Keratinocyte (primary cell): ENCODE data around the gene ZDHHC24. TPM values are rescaled to one million over a fixed set of nuclear protein-coding genes. Genes with fewer than 3 reads are reported as not detected.

Experiments used
- DNase-seq: peaks from one replicate; pipeline ENCODE4 v3.0.0-alpha.2; 2011; ENCODE audit warnings: low read depth, missing footprints, low spot score
- FAIRE-seq: peaks from 2 replicates; lab custom pipeline; 2011; peaks lifted over from hg19 to GRCh38; lab: Jason Lieb, UNC
- H2AFZ ChIP-seq: 2 replicates; pipeline ENCODE4 v1.6.0; 2012; ENCODE audit warnings: low read length, control low read depth, inconsistent platforms; ENCODE audit not compliant: control insufficient read depth
- H3K27ac ChIP-seq: 2 replicates; pipeline ENCODE4 v1.5.1; 2011; ENCODE audit warnings: low read length; ENCODE audit not compliant: control insufficient read depth, insufficient read depth
- H3K27me3 ChIP-seq: 3 replicates; pipeline ENCODE4 v1.6.0; 2011; ENCODE audit warnings: low read length; ENCODE audit not compliant: control insufficient read depth, insufficient read depth; ENCODE audit errors: extremely low read depth
- H3K36me3 ChIP-seq, 2 experiments: 2 replicates in 1 of 2; 3 replicates in 1 of 2; pipeline ENCODE4 v1.5.1; 2011; ENCODE audit warnings: low read length in 2 of 2, mild to moderate bottlenecking in 1 of 2; ENCODE audit not compliant: control insufficient read depth in 2 of 2, insufficient read depth in 2 of 2; ENCODE audit errors: extremely low read depth in 1 of 2
- H3K4me1 ChIP-seq: 3 replicates; pipeline ENCODE4 v1.5.1; 2011; ENCODE audit warnings: low read length; ENCODE audit not compliant: control insufficient read depth, insufficient read depth; ENCODE audit errors: extremely low read depth
- H3K4me2 ChIP-seq: 3 replicates; pipeline ENCODE4 v1.6.0; 2011; ENCODE audit warnings: low read depth, low read length; ENCODE audit not compliant: control insufficient read depth, insufficient read depth; ENCODE audit errors: extremely low read depth
- H3K4me3 ChIP-seq, 3 experiments: fragments of 200-600 bp in 1 of 3; sonication (generic) in 1 of 3; 2 replicates in 2 of 3; 3 replicates in 1 of 3; pipeline ENCODE4 v1.5.1; 2011 to 2016; ENCODE audit warnings: low read length in 3 of 3, mild to moderate bottlenecking in 3 of 3, control low read depth in 2 of 3, inconsistent platforms in 1 of 3, low read depth in 1 of 3, mixed read lengths in 1 of 3, mixed run types in 1 of 3, moderate library complexity in 1 of 3; ENCODE audit not compliant: control insufficient read depth in 2 of 3, insufficient read depth in 2 of 3; ENCODE audit errors: extremely low read depth in 1 of 3
- H3K79me2 ChIP-seq: 2 replicates; pipeline ENCODE4 v1.6.0; 2012; ENCODE audit warnings: low read length; ENCODE audit not compliant: control insufficient read depth, insufficient read depth
- H3K9ac ChIP-seq: 3 replicates; pipeline ENCODE4 v1.6.0; 2011; ENCODE audit warnings: low read length; ENCODE audit not compliant: control insufficient read depth, insufficient read depth; ENCODE audit errors: extremely low read depth
- H3K9me1 ChIP-seq: 3 replicates; pipeline ENCODE4 v1.6.0; 2011; ENCODE audit warnings: low read length; ENCODE audit not compliant: control insufficient read depth, insufficient read depth; ENCODE audit errors: extremely low read depth
- H3K9me3 ChIP-seq: 2 replicates; pipeline ENCODE4 v1.5.1; 2012; ENCODE audit warnings: low read depth, low read length; ENCODE audit not compliant: control insufficient read depth
- H4K20me1 ChIP-seq: 3 replicates; pipeline ENCODE4 v1.6.0; 2011; ENCODE audit warnings: low read length; ENCODE audit not compliant: control insufficient read depth, insufficient read depth; ENCODE audit errors: extremely low read depth
- CTCF ChIP-seq, 3 experiments: IDR thresholded peaks in 1 of 3; conservative IDR thresholded peaks in 1 of 3; optimal IDR thresholded peaks in 1 of 3; 2 replicates in 2 of 3; 3 replicates in 1 of 3; pipeline versions ENCODE3 to v1.5.1; 2011; ENCODE audit warnings: low read length in 3 of 3, mild to moderate bottlenecking in 3 of 3, moderate library complexity in 2 of 3, control low read depth in 1 of 3, inconsistent platforms in 1 of 3; ENCODE audit not compliant: insufficient read depth in 2 of 3; ENCODE audit errors: extremely low read depth in 1 of 3
- EZH2 ChIP-seq: IDR thresholded peaks from one replicate; pipeline ENCODE4 v1.6.1; 2012; ENCODE audit warnings: inconsistent platforms, mild to moderate bottlenecking, low read length, moderate library complexity
- dilution Hi-C: fragments of 300-500 bp; cut with MboI; formaldehyde crosslinking; loops from one replicate; pipeline ENCODE4 v1.7.0; 2020; ENCODE audit warnings: low sequenced_read_pairs; ENCODE audit not compliant: extremely low pct_ligation_motif_present
- polyA plus RNA-seq, 5 experiments: library from polyadenylated mRNA; depleted of rRNA in 3 of 5; stranded (reverse) in 3 of 5; stranded (forward) in 1 of 5; unstranded in 1 of 5; fragments of >200 nt; gene quantifications; 1 replicate in 1 of 5; 2 replicates in 3 of 5; 3 replicates in 1 of 5; pipeline versions ENCODE4 v1.2.1 to v1.2.3, GENCODE V29; 2011 to 2012; ENCODE audit warnings: missing spikeins in 2 of 5, low read depth in 1 of 5, low replicate concordance in 1 of 5

Gene ZDHHC24
- polyA plus RNA-seq, 1 donor (not counting 4 experiments of a cell fraction or from before 2014, with no cell fraction given) = 4.8 TPM

DNA sequence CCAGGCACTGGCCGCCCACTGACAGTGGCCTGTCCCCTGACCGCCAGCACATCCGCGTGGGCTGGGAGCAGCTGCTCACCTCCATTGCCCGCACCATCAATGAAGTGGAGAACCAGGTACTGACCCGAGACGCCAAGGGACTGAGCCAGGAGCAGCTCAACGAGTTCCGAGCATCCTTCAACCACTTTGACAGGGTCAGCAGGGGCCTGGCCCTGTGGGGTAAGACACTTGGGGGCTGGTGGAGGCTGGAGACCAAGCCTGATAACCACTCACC lies 16.1 kb upstream of the ZDHHC24 start:
- no peak for TF ChIP-seq EZH2
- TF ChIP-seq CTCF (optimal IDR thresholded peaks at IDR 0.05 in 1 of 3, IDR thresholded peaks at IDR 0.05 in 1 of 3, conservative IDR thresholded peaks at IDR 0.05 in 1 of 3; ENCODE audit: extremely low read depth in 1 of 3, insufficient read depth in 2 of 3, low read length in 3 of 3) = no peak
- no peak for FAIRE-seq
- dilution Hi-C loops = no loop called here

DNA sequence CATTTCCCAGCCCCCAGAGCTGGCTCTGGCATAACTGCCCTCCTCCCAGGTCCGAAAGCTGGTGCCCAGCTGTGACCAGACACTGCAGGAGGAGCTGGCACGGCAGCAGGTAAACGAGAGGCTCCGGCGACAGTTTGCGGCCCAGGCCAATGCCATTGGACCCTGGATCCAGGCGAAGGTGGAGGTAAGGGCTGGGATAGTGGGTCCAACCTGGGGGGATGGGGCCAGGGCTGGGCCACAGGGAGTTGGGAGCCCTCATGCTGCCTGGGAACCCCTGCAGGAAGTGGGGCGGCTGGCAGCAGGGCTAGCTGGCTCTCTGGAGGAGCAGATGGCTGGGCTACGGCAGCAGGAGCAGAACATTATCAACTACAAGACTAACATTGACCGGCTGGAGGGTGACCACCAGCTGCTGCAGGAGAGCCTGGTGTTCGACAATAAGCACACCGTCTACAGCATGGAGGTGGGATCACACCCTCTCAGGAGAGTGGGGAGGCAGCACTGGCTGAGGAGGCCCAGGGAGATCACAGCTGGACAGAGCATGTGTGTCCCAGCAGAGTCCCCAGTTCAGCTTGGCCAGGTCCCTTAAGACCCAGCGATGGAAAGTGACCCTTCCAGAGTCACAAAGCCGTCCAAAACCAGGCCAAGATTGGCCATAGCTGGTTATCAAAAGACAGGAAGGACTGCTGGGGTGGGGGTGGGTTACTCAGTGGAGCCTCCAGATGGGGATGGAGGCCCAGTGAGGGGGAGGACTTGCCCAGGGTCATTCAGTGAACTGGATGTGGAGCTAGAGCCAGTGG lies 15.5 kb upstream of the ZDHHC24 start:
- H3K9me3 ChIP-seq = no peaks in the 10 kb centered on the region
- peaks cover 23% of the 10 kb centered on the region for H3K27me3 ChIP-seq
- H3K4me3 ChIP-seq = no peak overlapping the region
- H4K20me1 ChIP-seq = no peaks in the 10 kb centered on the region
- DNase-seq (no peak), FAIRE-seq (no peak)
- H3K9ac ChIP-seq = no peak overlapping the region
- no peaks in the 10 kb centered on the region for H3K79me2 ChIP-seq
- TF ChIP-seq CTCF (optimal IDR thresholded peaks at IDR 0.05 in 1 of 3, IDR thresholded peaks at IDR 0.05 in 1 of 3, conservative IDR thresholded peaks at IDR 0.05 in 1 of 3; ENCODE audit: extremely low read depth in 1 of 3, insufficient read depth in 2 of 3, low read length in 3 of 3) = no peak
- TF ChIP-seq EZH2 = no peak
- H3K36me3 ChIP-seq = no peaks in the 10 kb centered on the region
- no peak overlapping the region for H3K27ac ChIP-seq
- H3K4me2 ChIP-seq = no peak overlapping the region
- H3K4me1 ChIP-seq = no peaks in the 10 kb centered on the region
- no peaks in the 10 kb centered on the region for H3K9me1 ChIP-seq
- dilution Hi-C loops = no loop called here
- no peak overlapping the region for H2AFZ ChIP-seq

More for the DNA sequence above, 16.1 kb upstream of the ZDHHC24 start:
- H3K4me1 ChIP-seq = no peaks in the 10 kb centered on the region
- no peak overlapping the region for H3K4me3 ChIP-seq
- H3K9ac ChIP-seq = no peak overlapping the region
- H4K20me1 ChIP-seq = no peaks in the 10 kb centered on the region
- no peaks in the 10 kb centered on the region for H3K79me2 ChIP-seq
- no peak overlapping the region for H3K27ac ChIP-seq
- no peaks in the 10 kb centered on the region for H3K9me1 ChIP-seq
- no peak overlapping the region for H2AFZ ChIP-seq
- H3K36me3 ChIP-seq = no peaks in the 10 kb centered on the region
- no peak overlapping the region for H3K4me2 ChIP-seq
- H3K27me3 ChIP-seq = peaks cover 23% of the 10 kb centered on the region
- H3K9me3 ChIP-seq = no peaks in the 10 kb centered on the region
- DNase-seq = no peak
